Neural progenitor cell (in vitro differentiated cells): Measurements from ENCODE around the gene ENSA.
"Not testable (repeated sequence)": the region's sequence is repeated elsewhere in the genome, so short reads cannot be mapped to it uniquely, and the experiment has no call there.

Experiments
- CTCF ChIP-seq: fragments of 200-600 bp; sonication (generic); IDR thresholded peaks from 2 replicates; pipeline ENCODE4 v1.5.1; 2017; ENCODE audit warnings: antibody characterized with exemption, mild to moderate bottlenecking
- EZH2 ChIP-seq: fragments of 200-600 bp; sonication (generic); IDR thresholded peaks from 2 replicates; pipeline ENCODE4 v1.6.1; 2017; ENCODE audit warnings: antibody characterized with exemption, mild to moderate bottlenecking, moderate library complexity

GRCh38 chr1:150638430-150638829 is 9.0 kb upstream of the ENSA start:
- not testable (repeated sequence) for TF ChIP-seq CTCF, EZH2
